GM10266 (cell line): ENCODE results near the gene RBL2.

Experiments
- DNase-seq: peaks from one replicate; pipeline ENCODE4 v3.0.0; 2012; ENCODE audit errors: extremely low spot score
- TF ChIP-seq, protein P1 (sequence below): IDR thresholded peaks from 2 replicates; pipeline ENCODE4 v1.5.1; 2012; ENCODE audit warnings: mild to moderate bottlenecking, low read depth; ENCODE audit not compliant: control insufficient read depth, insufficient read depth; ENCODE audit errors: missing control alignments

The RBL2 gene

DNA sequence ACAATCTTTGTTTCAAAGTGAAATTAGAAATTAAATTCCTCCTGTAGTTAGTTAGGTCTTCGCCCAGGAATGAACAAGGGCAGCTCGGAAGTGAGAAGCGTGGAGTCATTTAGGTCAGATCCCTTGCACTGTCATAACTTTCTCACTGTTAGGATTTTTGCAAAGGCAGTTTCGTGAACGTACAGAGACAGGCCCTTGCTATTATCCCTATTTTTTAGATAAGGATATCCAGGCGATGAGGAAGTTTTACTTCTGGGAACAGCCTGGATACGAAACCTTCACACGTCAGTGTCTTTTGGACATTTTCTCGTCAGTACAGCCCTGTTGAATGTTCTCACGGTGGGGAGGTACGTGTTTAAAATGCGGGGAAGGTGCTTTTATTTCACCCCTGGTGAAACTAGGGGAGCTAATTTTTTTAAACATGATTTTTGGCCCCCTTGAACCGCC, 318 bp upstream of the RBL2 start:
- TF ChIP-seq, protein P1, sequence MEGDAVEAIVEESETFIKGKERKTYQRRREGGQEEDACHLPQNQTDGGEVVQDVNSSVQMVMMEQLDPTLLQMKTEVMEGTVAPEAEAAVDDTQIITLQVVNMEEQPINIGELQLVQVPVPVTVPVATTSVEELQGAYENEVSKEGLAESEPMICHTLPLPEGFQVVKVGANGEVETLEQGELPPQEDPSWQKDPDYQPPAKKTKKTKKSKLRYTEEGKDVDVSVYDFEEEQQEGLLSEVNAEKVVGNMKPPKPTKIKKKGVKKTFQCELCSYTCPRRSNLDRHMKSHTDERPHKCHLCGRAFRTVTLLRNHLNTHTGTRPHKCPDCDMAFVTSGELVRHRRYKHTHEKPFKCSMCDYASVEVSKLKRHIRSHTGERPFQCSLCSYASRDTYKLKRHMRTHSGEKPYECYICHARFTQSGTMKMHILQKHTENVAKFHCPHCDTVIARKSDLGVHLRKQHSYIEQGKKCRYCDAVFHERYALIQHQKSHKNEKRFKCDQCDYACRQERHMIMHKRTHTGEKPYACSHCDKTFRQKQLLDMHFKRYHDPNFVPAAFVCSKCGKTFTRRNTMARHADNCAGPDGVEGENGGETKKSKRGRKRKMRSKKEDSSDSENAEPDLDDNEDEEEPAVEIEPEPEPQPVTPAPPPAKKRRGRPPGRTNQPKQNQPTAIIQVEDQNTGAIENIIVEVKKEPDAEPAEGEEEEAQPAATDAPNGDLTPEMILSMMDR, result no peak

DNA sequence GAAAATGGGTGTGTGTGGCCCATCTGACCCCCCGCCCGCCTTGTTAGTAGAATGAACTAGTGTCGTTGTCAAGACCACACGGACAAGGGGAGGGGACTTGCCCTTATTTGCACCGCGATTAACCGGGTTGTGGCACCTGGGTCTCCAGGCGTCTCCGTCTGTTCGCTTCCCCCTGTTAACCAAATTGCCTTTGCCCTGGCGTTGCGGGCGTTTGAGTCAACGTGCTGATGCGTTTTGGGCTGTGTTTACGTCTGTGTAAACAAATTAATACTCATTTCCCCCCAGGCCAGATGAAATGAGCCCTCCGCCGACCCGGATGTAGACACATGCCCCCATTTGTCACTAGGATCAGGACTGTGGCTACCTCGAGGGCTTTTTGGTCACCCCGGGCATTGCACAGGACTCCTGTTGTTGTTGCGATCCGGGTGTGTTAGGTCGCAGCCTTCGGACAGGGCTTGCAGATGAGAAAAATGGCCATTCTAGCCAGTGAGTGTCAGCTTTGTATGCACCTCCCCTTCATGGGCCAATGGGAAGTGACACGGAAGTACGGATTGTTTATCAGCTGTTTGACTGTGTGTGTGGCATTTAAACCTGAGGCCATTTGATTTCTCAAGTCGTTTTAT, 906 bp downstream of the RBL2 start:
- TF ChIP-seq, protein P1, result no peak

More for the DNA sequence above, 318 bp upstream of the RBL2 start:
- no peak for DNase-seq

GRCh38 chr16:53440125-53440524, 5.9 kb downstream of the RBL2 start:
- TF ChIP-seq, protein P1, result no peak

More for the DNA sequence above, 906 bp downstream of the RBL2 start:
- peak; percentile 87 for DNase-seq

DNA sequence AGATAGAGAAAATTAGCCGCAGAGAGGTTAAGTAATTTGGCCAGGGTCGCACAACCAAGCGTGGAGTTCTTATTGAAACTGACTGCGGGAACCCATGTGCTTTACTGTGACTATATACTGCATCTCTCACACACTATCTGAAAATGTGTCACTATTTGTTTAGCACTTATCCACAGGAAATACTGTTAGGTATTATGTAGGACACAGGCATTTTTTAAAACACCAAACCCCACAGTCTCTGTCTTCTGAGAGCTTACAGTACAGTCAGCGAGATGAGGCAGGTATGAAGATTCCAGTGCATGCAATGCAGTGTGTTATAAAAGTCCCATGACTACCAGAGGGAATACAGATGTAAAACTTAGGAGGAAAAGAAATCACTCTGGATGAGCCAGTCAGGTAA, 11.3 kb downstream of the RBL2 start:
- DNase-seq, result no peak

More at GRCh38 chr16:53440125-53440524, 5.9 kb downstream of the RBL2 start:
- DNase-seq, result no peak

DNA sequence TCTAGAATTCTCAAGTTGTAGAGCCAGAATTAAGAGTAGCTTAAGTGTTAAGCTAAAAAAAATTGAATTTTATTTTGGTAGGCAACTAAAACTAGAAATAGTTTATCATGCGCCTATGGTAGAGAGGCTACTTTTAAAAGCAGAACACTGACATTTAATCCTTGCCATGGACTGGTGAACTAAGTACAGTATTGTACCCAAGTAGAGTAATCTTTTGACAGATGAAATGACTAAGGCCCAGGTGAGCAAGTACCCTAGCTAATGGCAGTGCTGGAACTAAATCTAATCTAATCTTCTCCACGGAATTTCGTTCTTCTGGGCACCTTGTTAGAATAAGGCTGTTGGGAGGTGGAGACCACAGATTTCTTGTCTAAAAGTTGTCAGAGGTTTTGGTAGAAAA, 11.8 kb downstream of the RBL2 start:
- TF ChIP-seq, protein P1, result no peak

More for the DNA sequence above, 11.3 kb downstream of the RBL2 start:
- TF ChIP-seq, protein P1, result no peak

GRCh38 chr16:53449816-53450517, 15.7 kb downstream of the RBL2 start:
- TF ChIP-seq, protein P1, result no peak
- DNase-seq, result no peak

More for the DNA sequence above, 11.8 kb downstream of the RBL2 start:
- no peak for DNase-seq

DNA sequence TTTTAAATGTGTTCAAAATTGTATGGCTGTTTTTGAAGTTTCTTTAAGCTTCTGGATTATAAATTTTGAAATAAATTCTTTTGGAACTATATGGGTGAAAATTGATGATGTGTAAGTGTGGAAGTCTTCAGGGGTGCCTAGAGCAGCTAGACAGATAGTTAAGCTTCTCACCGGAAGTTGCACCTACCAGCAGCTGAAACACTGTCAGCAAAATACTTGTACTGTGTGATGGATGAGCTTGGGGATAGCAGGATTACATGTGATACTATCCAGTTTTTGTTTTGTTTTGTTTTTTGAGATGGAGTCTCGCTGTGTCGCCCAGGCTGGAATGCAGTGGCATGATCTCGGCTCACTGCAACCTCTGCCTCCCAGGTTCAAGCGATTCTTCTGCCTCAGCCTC, 19.7 kb downstream of the RBL2 start:
- DNase-seq, result no peak
- TF ChIP-seq, protein P1, result no peak
